Neural progenitor cell (in vitro differentiated cells): ENCODE results near the gene ATP10B. TPM values are rescaled to one million over a fixed set of nuclear protein-coding genes. Genes with fewer than 3 reads are reported as not detected.

Experiments used
- DNase-seq: peaks from one replicate; pipeline ENCODE4 v3.0.0-alpha.2; 2016; ENCODE audit warnings: low spot score
- H2AFZ ChIP-seq: fragments of 200-600 bp; sonication (generic); replicated peaks from 2 replicates; pipeline ENCODE4 v1.6.1; 2016; ENCODE audit warnings: antibody characterized with exemption
- H3F3A ChIP-seq: fragments of 200-600 bp; sonication (generic); 2 replicates; pipeline ENCODE4 v1.6.1; 2016; ENCODE audit warnings: antibody characterized with exemption, low read depth
- H3K27ac ChIP-seq: fragments of 200-600 bp; sonication (generic); 2 replicates; pipeline ENCODE4 v1.5.1; 2016; ENCODE audit warnings: mild to moderate bottlenecking
- H3K27me3 ChIP-seq: fragments of 200-600 bp; sonication (generic); 2 replicates; pipeline ENCODE4 v1.6.1; 2016; ENCODE audit warnings: mild to moderate bottlenecking, moderate library complexity
- H3K36me3 ChIP-seq: fragments of 200-600 bp; sonication (generic); 2 replicates; pipeline ENCODE4 v1.5.1; 2016
- H3K4me1 ChIP-seq: fragments of 200-600 bp; sonication (generic); 2 replicates; pipeline ENCODE4 v1.6.1; 2016; ENCODE audit warnings: mixed run types
- H3K4me2 ChIP-seq: fragments of 200-600 bp; sonication (generic); 2 replicates; pipeline ENCODE4 v1.6.1; 2016
- H3K4me3 ChIP-seq: fragments of 200-600 bp; sonication (generic); 2 replicates; pipeline ENCODE4 v1.5.1; 2016
- H3K79me2 ChIP-seq: fragments of 200-600 bp; sonication (generic); 2 replicates; pipeline ENCODE4 v1.6.1; 2016; ENCODE audit warnings: low read depth
- H3K9ac ChIP-seq: fragments of 200-600 bp; sonication (generic); 2 replicates; pipeline ENCODE4 v1.6.1; 2016
- H3K9me3 ChIP-seq: fragments of 200-600 bp; sonication (generic); 2 replicates; pipeline ENCODE4 v1.5.1; 2016; ENCODE audit warnings: low read depth
- H4K20me1 ChIP-seq: fragments of 200-600 bp; sonication (generic); 2 replicates; pipeline ENCODE4 v1.6.1; 2016; ENCODE audit warnings: low read depth
- H3K27ac Mint-ChIP-seq: 3 replicates; pipeline ENCODE4 v1.8.0; 2021; ENCODE audit warnings: mixed read lengths
- H3K27me3 Mint-ChIP-seq: 2 replicates; pipeline ENCODE4 v1.8.0; 2022; ENCODE audit warnings: low read depth, mild to moderate bottlenecking, inconsistent platforms, moderate library complexity, mixed read lengths; ENCODE audit not compliant: insufficient read depth
- H3K36me3 Mint-ChIP-seq: 3 replicates; pipeline ENCODE4 v1.8.0; 2021; ENCODE audit warnings: mixed read lengths
- H3K4me1 Mint-ChIP-seq: 3 replicates; pipeline ENCODE4 v1.8.0; 2021; ENCODE audit warnings: mixed read lengths
- H3K4me3 Mint-ChIP-seq: 3 replicates; pipeline ENCODE4 v1.8.0; 2021; ENCODE audit warnings: mild to moderate bottlenecking, moderate library complexity, mixed read lengths
- H3K9me3 Mint-ChIP-seq: 3 replicates; pipeline ENCODE4 v1.8.0; 2020; ENCODE audit warnings: mixed read lengths
- EZH2 ChIP-seq: fragments of 200-600 bp; sonication (generic); IDR thresholded peaks from 2 replicates; pipeline ENCODE4 v1.6.1; 2017; ENCODE audit warnings: antibody characterized with exemption, mild to moderate bottlenecking, moderate library complexity
- EZH2phosphoT487 ChIP-seq: fragments of 200-600 bp; sonication (generic); IDR thresholded peaks from 2 replicates; pipeline ENCODE4 v1.6.1; 2017; ENCODE audit warnings: antibody characterized with exemption
- total RNA-seq: library from RNA; depleted of rRNA; stranded (reverse); fragments of >200 nt; gene quantifications from 2 replicates; pipeline ENCODE4 v1.2.3, GENCODE V29; 2015; ENCODE audit warnings: low replicate concordance
- TF ChIP-seq, protein P1 (sequence below): fragments of 200-600 bp; sonication (generic); IDR thresholded peaks from 2 replicates; pipeline ENCODE4 v1.5.1; 2017; ENCODE audit warnings: antibody characterized with exemption, mild to moderate bottlenecking

Gene ATP10B
- total RNA-seq, 1 donor from 2014 or later = not detected

DNA sequence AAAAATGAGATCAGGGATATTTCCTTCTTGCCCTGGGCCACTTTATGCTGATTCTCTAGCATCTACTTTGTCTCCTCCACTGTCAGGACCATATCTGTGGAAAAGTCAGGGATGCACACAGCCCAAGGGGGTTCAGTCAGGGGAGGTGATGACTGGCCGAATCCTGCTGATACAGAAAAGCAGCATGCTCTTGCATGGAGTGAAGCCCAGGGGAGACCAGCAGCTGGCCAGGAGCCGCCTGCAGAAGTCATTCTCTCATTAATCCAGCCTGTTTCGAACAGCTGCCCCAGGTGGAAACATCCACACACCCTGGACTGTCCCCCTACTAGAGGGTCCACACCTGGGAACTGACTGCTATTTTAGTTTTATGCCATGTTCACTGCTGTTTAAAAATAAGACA is 177.1 kb downstream of the ATP10B start:
- H3F3A ChIP-seq = no peaks in the 10 kb centered on the region
- no peak overlapping the region for H3K27ac ChIP-seq
- no peak overlapping the region for H3K9ac ChIP-seq
- no peak overlapping the region for H2AFZ ChIP-seq
- Mint-ChIP-seq H3K36me3 (no peaks in the 10 kb centered on the region), H3K27ac (no peak overlapping the region), H3K9me3 (no peaks in the 10 kb centered on the region), H3K27me3 (peaks cover 3% of the 10 kb centered on the region), H3K4me3 (no peak overlapping the region), H3K4me1 (peaks cover 3% of the 10 kb centered on the region)
- no peak overlapping the region for H3K4me2 ChIP-seq
- peaks cover 7% of the 10 kb centered on the region for H3K4me1 ChIP-seq
- H3K9me3 ChIP-seq = no peaks in the 10 kb centered on the region
- H3K36me3 ChIP-seq = no peaks in the 10 kb centered on the region
- H3K4me3 ChIP-seq = no peak overlapping the region
- no peak for DNase-seq
- no peaks in the 10 kb centered on the region for H4K20me1 ChIP-seq
- no peaks in the 10 kb centered on the region for H3K79me2 ChIP-seq
- TF ChIP-seq EZH2phosphoT487 (no peak), EZH2 (no peak)
- TF ChIP-seq, protein P1, sequence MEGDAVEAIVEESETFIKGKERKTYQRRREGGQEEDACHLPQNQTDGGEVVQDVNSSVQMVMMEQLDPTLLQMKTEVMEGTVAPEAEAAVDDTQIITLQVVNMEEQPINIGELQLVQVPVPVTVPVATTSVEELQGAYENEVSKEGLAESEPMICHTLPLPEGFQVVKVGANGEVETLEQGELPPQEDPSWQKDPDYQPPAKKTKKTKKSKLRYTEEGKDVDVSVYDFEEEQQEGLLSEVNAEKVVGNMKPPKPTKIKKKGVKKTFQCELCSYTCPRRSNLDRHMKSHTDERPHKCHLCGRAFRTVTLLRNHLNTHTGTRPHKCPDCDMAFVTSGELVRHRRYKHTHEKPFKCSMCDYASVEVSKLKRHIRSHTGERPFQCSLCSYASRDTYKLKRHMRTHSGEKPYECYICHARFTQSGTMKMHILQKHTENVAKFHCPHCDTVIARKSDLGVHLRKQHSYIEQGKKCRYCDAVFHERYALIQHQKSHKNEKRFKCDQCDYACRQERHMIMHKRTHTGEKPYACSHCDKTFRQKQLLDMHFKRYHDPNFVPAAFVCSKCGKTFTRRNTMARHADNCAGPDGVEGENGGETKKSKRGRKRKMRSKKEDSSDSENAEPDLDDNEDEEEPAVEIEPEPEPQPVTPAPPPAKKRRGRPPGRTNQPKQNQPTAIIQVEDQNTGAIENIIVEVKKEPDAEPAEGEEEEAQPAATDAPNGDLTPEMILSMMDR = no peak
- no peaks in the 10 kb centered on the region for H3K27me3 ChIP-seq

DNA sequence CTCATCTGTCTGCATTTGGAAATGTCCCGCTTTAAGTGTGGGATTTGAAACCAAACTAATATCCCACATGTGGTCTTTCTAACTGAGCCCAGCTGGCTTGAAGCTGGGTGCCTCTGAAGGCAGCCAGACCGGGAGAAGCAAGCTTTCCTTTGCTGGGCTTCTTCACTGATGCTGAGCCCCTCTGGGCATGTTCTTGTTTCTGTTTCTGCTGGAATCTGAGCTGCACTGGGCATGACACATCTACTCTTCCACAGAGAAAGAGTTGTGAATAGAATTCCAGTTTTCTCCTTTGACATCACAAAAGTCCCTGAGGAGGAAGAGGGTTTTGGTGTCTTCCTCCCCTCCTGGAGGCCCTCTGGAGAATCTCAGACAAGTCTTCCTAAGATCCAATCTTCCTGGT is 179.5 kb downstream of the ATP10B start:
- TF ChIP-seq EZH2 (no peak), EZH2phosphoT487 (no peak)
- TF ChIP-seq, protein P1 = no peak
- Mint-ChIP-seq H3K9me3 (no peaks in the 10 kb centered on the region), H3K4me3 (no peak overlapping the region), H3K36me3 (no peaks in the 10 kb centered on the region), H3K27me3 (peaks cover 2% of the 10 kb centered on the region), H3K27ac (no peak overlapping the region), H3K4me1 (peaks cover 3% of the 10 kb centered on the region)
- Histone ChIP-seq H3K27ac (no peak overlapping the region), H3K27me3 (no peaks in the 10 kb centered on the region), H3K79me2 (no peaks in the 10 kb centered on the region), H3K4me2 (no peak overlapping the region), H2AFZ (no peak overlapping the region), H3F3A (no peaks in the 10 kb centered on the region), H3K9me3 (no peaks in the 10 kb centered on the region), H4K20me1 (no peaks in the 10 kb centered on the region), H3K36me3 (no peaks in the 10 kb centered on the region), H3K9ac (no peak overlapping the region), H3K4me1 (peaks cover 7% of the 10 kb centered on the region), H3K4me3 (no peak overlapping the region)
- no peak for DNase-seq

DNA sequence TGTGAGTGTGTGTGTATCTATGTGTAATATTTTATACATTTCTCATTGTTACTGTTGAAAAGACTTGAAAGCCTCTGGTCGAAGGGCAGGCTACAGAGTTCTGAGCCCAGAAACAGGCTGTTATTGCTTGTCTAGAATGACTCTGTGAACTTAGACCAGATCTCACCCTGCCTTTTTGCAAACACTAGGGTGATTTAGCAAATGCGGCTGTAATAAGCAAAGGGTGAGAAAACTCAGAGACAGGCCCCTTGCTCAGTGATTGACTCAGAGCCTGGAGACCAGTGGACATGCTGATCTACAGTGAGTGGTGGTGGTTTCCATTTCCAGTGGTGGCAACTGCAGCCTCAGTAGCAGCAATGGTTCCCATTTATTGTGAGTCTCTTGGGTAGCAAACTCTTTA is 183.7 kb downstream of the ATP10B start:
- no peaks in the 10 kb centered on the region for H3K9me3 Mint-ChIP-seq
- H3K27me3 ChIP-seq = no peaks in the 10 kb centered on the region
- H3K4me1 ChIP-seq = no peaks in the 10 kb centered on the region
- no peaks in the 10 kb centered on the region for H4K20me1 ChIP-seq
- DNase-seq = no peak
- H3K27ac Mint-ChIP-seq = no peak overlapping the region
- no peaks in the 10 kb centered on the region for H3K9me3 ChIP-seq
- no peak overlapping the region for H3K4me2 ChIP-seq
- no peaks in the 10 kb centered on the region for H3K36me3 Mint-ChIP-seq
- TF ChIP-seq EZH2 (no peak), EZH2phosphoT487 (no peak)
- TF ChIP-seq, protein P1 = no peak
- no peak overlapping the region for H2AFZ ChIP-seq
- H3K4me3 ChIP-seq = no peak overlapping the region
- no peak overlapping the region for H3K9ac ChIP-seq
- no peak overlapping the region for H3K27ac ChIP-seq
- peaks cover 2% of the 10 kb centered on the region for H3K27me3 Mint-ChIP-seq
- no peaks in the 10 kb centered on the region for H3F3A ChIP-seq
- no peaks in the 10 kb centered on the region for H3K36me3 ChIP-seq
- no peaks in the 10 kb centered on the region for H3K4me1 Mint-ChIP-seq
- H3K79me2 ChIP-seq = no peaks in the 10 kb centered on the region
- no peak overlapping the region for H3K4me3 Mint-ChIP-seq

DNA sequence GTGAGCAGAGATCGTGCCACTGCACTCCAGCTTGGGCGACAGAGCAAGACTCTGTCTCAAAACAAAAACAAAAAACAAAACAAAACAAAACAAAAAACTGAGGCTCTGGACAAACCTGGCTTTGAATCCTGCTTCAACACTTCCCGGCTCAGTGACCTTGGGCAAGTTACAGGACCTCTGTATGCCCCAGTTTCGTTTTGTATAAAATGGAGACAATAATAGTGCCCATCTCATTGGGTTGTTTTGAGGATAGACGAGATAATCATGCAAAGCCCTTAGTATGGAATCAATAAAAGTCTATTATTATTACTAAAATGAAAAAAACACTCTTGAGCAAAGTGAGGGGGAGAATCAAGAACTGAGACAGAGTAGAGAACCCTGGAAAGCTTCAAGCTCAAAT is 184.9 kb downstream of the ATP10B start:
- Histone ChIP-seq H3K9me3 (no peaks in the 10 kb centered on the region), H3K4me2 (no peak overlapping the region), H3K79me2 (no peaks in the 10 kb centered on the region), H3K27ac (no peak overlapping the region), H3F3A (no peaks in the 10 kb centered on the region), H3K4me3 (no peak overlapping the region), H3K9ac (no peak overlapping the region), H3K36me3 (no peaks in the 10 kb centered on the region), H2AFZ (no peak overlapping the region), H3K27me3 (no peaks in the 10 kb centered on the region), H3K4me1 (no peaks in the 10 kb centered on the region), H4K20me1 (no peaks in the 10 kb centered on the region)
- Mint-ChIP-seq H3K27ac (no peak overlapping the region), H3K27me3 (peaks cover 2% of the 10 kb centered on the region), H3K36me3 (no peaks in the 10 kb centered on the region), H3K4me1 (no peaks in the 10 kb centered on the region), H3K4me3 (no peak overlapping the region), H3K9me3 (no peaks in the 10 kb centered on the region)
- no peak for DNase-seq
- TF ChIP-seq EZH2phosphoT487 (no peak), EZH2 (no peak)
- TF ChIP-seq, protein P1 = no peak
